HG03442 (cell line): ENCODE data around the gene TUBA1C.
"Not testable (repeated sequence)": the region's sequence is repeated elsewhere in the genome, so short reads cannot be mapped to it uniquely, and the experiment has no call there.

Experiments used
- ATAC-seq: cut with Tn5 transposase; IDR thresholded peaks from one replicate; pipeline ENCODE4 v1.9.1; 2021; ENCODE audit warnings: mild to moderate bottlenecking, moderate library complexity; ENCODE audit not compliant: unreplicated experiment

Gene TUBA1C

DNA sequence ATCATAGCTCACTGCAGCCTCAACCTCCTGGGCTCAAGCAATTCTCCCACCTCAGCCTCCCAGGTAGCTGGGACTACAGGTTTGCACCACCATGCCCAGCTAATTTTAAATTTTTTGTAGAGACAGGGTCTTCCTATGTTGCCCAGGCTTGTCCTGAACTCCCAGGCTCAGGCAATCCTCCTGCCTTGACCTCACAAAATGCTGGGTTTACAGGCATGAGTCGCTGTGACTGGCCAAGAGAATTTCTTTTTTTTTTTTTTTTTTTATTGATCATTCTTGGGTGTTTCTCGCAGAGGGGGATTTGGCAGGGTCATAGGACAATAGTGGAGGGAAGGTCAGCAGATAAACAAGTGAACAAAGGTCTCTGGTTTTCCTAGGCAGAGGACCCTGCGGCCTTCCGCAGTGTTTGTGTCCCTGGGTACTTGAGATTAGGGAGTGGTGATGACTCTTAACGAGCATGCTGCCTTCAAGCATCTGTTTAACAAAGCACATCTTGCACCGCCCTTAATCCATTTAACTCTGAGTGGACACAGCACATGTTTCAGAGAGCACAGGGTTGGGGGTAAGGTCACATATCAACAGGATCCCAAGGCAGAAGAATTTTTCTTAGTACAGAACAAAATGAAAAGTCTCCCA is 18.0 kb downstream of the TUBA1C start:
- ATAC-seq, result not testable (repeated sequence)

DNA sequence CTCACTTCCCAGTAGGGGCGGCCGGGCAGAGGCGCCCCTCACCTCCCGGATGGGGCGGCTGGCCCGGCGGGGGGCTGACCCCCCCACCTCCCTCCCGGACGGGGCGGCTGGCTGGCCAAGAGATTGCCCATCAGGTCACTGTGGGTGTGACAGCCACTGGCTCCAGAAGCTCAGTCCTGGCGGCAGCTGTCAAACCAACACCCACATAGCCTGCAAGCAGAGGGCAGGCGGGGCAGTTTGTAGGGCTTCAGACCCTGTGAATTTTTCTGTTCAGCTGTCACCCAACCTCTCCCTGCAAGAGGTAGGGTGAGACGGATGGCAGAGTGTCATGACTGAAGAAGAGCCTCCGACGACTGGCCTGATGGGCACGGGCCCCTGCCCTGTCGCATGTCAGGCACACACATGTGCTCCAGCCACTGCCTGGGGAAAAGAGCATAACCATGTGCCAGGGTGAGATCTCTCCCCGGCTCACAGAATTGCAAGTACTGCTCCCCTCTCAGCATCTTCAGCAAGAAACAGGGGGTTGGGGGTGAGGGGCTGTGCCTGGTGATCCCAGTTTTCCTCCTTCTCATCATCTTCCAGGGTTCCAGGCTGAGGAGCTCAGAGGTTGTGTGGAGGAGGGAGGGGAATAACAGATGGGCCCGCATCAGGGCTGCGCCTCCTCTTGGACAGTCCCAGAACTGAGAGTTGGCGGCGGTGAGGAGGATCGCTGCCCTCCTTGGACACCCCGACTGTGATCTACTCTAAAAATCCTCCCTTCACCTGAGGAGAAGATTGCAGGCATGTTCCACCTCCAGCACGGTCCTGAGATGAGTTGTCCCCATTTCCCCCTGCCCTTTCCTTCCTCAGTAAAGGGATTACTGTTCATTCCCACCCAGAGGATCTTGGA is 18.9 kb downstream of the TUBA1C start:
- ATAC-seq, result no peak

DNA sequence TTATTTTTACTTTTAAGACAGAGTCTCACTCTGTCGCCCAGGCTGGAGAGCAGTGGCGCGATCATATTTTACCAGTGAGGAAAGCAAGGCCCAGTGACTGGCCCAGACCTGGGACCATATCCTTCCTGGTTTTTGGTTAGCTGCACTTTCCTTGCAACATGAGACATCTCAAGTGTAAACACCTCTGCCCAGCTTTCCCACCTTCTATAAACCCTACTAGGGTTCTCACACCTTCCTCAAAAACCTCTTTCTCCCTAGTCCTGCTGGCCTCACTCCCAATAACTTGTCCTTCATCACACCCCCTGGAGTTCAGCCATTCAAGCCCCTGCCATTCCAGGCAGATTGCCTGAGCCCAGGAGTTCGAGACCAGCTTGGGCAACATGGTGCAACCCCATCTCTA is 19.8 kb downstream of the TUBA1C start:
- ATAC-seq, result no peak

DNA sequence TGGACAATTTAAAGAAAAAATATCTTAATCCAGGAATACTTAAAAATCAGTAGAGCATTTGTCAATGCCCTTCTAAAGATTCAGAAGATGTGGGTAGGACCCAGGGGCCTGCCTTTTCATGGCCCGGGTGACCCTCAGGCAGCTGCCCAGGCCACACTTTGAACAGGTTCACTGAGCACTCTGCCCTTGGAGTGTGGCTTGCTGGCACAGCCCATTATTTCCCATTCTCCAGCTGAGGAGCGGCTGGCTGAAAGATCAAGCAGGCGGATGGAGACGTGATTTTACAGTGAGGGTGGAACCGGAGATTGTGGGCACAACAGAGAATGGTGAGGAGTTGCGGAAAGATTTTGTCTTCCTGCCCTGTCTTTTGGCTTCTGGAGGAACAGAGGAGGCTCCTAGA is 23.0 kb downstream of the TUBA1C start:
- no peak for ATAC-seq

DNA sequence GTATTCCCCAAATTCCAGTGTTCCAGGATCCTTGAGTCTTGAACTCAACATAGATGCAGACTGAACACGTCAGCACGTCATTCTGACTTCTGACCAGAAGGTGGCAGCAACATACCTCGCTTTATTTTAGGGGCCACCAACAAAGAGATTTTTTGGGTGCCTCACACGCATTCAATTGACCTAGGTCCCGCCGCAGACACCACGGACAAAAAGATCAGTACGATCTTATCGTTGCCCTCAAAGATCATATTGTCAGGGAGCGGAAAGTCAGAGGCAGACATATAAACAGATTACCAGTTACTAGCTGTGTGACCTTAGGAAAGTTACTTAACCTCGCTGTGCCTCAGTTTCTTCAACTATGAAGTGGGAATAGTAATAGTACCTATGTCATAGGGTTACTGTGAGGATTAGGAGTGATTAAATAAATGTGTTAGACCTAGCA is 23.6 kb downstream of the TUBA1C start:
- ATAC-seq, result no peak

DNA sequence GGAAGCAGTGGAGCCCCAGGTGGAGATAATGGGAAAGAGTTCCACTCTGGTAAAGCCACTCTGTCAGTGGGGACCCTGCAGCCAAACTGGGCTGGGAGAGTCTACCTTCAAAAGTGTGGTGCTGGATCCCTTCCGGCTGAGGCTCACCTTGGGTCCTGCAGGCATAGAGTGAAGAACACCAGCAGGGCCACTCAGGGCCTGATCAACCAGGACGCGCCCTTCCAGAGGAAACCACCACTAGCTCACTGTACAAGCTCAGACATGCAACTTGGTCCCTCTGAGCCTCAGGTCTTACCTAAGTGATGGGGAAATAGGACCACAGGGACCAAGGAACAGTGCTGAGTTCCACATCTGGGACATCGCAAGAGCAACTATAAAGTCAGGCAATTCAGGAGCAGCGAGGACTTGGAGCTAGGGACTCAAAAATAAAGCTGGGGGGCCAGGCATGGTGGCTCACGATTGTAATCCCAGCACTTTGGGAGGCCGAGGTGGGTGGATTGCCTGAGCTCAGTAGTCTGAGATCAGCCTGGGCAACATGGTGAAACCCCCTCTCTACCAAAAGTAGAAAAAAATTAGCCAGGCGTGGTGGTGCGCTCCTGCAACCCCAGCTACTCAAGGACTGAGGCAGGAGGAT is 24.2 kb downstream of the TUBA1C start:
- no peak for ATAC-seq

DNA sequence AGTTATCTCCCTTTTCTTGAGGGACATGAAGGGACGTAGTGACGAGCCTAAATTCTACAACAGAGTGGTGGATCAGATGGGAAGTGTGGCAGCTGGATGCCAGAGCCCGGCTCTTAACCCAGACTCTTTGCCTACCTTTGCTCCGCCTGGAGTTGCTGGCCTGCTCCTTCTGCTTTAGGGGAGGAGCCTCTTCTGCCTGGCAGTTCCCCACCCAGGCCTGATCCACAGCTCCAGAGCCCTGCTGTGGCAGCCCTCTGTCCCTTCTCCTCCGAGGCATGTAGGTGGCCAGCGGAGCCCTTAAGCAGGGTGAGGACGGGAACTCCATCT is 27.8 kb downstream of the TUBA1C start:
- ATAC-seq, result no peak

DNA sequence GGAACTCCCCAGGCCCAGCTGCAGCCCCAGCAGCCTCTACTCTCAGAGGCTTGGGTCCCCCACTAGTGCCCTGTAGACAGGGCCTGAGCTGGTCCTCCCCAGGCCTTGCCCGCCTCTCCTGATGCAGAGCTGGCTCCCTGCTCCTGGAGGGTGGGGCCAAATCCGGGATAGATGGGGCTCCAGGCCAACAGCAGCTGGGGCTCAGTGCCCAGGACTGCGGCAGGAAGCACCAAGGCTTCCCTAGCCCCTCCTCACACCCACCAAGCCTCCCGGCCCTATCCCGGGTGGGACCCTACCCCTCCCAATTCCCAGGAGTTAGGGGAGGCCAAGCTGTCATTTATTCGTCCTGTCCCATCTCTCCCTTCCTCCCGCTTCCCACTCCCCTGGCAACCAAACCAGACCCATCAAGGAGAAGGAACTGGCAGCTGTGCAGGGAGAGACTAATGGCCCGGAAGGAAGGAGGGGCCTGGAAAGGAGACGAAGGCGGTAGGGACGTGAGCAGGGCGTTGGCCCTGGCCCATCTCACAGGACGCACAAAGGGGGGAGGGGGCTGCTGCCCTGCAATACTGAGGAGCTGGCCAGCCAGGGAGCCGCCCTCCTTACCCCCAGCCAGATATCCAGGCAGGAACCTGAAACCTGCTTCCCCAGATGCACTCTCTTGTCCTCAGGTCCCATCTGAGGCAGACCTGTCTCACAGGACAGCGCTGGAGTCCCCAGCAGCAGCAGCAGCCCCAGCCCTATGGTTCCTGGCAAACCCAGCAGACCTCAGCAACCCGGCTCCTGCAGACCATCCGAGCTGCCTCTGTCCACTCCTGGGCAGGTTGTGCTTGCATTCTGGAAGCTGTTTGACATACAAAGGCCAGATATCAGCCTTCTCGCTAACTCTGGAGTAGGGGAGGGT is 28.4 kb downstream of the TUBA1C start:
- no peak for ATAC-seq

DNA sequence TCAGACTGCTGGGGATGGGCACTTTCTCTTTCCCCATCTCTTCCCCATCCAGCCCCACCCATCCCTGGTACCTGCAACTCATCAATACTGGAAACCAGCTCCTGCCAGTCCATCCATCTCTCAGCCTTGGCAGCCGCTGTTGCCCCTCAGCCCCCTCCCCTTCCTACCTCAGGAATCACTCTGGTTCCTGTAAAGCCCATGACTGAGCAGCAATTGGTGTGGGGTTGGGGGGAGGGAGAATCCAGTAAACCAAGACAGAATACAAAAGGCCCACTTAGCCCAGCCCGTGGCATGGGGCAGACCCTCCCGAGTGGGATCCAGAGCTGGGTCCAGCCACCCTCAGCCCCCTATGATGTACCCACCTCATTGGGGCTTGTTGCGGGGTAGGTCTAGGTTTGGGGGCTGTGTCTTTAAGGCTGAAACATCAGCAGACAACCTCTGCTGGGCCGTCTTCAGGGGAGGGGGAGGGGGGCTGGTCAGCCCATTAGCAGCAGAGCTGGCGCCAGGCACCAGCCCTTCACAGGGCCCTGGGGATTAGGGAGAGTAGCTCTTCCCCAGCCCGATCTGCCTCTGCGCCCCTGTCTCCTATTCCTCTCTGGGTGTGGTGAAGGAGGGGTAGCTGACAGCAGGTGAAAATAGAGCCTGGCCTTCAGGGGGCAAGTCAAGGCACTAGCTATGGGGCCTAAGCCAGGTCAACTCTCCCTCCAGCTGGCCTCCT is 29.4 kb downstream of the TUBA1C start:
- ATAC-seq, result no peak

DNA sequence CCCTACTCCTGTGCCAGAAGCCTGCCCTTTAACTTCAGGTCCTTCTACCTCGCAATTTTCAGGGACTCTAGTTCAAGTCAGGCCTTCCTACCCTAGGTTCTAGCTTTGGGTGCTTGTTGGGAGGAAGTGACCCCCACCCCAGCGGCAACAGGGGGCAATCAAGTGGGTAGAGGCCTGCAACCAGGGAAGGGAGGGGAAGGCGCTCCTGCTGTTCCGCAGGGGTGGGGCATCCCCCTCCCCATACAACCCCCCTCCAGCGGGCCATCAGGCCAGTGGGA is 29.9 kb downstream of the TUBA1C start:
- no peak for ATAC-seq

DNA sequence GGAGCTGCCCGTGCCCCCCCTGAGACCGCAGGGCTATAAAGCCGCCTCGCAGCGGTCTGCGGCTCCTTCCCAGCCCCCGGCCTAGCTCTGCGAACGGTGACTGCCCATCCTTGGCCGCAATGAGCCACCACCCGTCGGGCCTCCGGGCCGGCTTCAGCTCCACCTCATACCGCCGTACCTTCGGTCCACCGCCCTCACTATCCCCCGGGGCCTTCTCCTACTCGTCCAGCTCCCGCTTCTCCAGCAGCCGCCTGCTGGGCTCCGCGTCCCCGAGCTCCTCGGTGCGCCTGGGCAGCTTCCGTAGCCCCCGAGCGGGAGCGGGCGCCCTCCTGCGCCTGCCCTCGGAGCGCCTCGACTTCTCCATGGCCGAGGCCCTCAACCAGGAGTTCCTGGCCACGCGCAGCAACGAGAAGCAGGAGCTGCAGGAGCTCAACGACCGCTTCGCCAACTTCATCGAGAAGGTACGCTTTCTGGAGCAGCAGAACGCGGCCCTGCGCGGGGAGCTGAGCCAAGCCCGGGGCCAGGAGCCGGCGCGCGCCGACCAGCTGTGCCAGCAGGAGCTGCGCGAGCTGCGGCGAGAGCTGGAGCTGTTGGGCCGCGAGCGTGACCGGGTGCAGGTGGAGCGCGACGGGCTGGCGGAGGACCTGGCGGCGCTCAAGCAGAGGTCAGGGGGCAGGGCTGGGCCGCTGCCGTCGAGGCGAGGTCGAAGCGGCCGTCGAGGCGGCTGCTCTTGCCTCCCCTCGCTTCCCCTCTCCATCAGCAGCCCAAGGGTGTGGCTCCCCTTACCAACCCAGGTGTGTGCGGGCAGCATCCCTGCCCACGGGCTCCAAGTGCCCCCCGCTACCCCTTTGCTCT is 30.4 kb downstream of the TUBA1C start, which contains the start of gene PRPH:
Gene PRPH (plus strand): TSS at position 66 of the 855 bp plus-strand sequence. CDS start 54 bp downstream, at position 120.
- ATAC-seq, result no peak

DNA sequence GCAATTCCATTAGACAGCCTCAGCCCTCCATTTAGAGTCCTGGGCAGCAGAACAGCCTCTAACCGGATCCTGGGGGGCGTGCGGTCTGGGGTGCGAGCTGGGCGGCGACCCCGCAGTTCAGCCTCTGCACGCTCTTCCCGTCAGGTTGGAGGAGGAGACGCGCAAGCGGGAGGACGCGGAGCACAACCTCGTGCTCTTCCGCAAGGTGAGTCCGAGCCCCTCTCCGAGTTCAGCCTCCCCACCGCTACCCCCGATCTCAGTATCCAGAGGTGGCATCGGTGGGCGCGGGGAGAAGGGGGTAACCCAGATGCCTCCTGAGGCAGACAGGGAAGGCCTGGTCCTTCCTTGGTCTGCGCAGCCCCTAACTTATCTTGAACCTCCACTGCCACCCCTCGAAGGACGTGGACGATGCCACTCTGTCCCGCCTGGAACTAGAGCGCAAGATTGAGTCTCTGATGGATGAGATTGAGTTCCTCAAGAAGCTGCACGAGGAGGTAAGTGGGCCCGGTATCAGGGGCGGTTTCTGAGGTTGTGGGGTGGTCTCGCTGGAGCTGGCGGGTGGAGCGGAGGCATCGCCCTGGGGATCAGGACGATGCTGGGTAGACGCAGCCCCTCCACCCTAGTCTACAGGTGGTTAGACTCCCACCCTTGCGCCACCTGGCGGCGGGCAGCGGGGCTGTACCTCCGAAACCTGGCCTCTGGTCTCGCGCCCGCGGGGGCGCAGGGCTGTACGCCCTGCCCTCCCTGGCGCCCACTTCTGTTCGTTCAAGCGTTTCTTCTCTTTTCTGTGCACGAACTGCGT is 31.4 kb downstream of the TUBA1C start:
- no peak for ATAC-seq

DNA sequence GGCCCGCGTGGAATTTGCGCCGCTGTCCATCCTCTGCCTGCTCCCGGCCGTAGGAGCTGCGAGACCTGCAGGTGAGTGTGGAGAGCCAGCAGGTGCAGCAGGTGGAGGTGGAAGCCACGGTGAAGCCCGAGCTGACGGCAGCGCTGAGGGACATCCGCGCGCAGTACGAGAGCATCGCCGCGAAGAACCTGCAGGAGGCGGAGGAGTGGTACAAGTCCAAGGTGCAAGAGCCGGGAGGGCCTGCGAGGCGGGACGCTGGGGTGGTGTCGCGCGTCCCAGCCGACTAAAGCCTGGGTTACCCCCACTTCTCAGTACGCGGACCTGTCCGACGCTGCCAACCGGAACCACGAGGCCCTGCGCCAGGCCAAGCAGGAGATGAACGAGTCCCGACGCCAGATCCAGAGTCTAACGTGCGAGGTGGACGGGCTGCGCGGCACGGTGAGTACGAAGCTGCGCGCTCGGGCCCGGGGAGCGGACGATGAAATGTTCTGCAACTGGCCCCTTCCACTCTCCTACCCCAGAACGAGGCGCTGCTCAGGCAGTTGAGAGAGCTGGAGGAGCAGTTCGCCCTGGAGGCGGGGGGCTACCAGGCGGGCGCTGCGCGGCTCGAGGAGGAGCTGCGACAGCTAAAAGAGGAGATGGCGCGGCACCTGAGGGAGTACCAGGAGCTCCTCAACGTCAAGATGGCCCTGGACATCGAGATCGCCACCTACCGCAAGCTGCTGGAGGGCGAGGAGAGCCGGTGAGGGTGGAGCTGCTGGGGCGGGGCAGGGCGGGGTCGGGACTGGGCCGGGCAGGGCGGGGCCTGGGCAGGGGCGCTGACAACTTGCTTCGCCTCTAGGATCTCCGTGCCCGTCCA is 32.2 kb downstream of the TUBA1C start:
- no peak for ATAC-seq

DNA sequence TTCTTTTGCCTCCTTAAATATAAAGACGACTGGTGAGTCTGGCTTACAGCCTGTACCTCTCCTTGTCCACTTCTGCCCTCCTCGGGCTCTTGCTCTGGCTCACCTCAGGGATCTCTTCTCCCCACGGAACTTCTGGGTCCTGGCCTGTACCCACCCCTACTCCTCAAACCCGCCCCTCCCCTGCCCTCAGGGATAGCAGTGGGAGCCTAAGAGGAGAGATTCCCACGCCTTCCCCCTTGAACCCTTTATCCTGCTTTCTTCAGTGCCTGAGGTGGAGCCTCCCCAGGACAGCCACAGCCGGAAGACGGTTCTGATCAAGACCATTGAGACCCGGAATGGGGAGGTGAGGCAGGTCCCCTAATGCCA is 32.8 kb downstream of the TUBA1C start:
- ATAC-seq, result no peak

DNA sequence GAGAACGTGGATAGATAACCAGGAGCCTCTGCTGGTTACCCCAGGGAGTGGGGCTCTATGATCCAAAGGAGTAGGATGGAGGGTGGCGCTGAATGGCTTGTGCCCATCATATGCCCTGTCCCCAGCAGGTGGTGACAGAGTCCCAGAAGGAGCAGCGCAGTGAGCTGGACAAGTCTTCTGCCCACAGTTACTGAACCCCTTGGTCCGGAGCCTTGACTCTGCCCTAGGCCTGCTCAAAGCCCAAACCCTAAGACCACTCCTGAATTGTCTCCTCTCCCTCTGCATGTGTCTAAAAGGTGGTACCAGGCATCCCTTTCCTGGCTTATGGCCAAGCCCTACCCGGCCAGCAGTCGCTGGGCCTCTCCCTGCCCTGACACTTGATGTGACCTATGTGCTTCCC is 33.3 kb downstream of the TUBA1C start:
- no peak for ATAC-seq

DNA sequence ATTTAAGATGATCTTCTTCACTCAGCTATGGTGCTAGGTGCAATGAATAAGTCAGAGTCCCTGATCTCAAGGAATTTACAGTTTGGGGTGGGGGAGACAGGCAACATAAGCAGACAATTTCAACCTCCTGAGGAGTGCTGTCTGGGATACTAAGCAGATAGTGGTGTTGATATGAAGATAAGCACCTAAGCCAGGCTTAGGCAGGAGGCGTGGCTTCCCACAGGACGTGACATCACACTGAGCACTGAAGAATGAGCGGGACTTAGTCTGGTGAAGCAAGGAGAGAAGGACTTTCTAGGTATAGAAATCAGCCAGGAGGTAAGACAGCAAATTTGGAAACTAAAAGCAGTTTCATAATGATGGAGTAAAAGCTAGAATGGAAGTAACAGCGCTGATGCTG is 36.9 kb downstream of the TUBA1C start:
- ATAC-seq, result no peak

DNA sequence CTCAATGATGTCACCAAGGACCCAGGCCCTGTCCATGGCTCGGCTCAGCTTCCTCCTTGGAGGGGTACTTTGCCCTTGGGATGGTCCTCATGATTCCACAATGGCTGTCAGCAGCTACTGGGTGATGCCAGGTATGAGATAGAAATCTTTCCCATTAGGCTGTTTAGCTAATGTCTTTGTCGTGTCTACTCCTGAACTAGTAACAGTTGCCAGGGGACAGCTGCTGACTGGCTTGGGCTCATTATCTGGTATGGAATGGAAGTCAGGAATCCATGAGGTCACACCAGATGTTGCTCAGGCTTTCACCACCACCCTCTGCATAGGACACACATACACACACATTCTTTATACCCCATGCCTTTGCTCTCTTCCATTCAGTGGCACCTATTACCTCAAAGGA is 39.3 kb downstream of the TUBA1C start:
- no peak for ATAC-seq
